GM12878 (cell line): ENCODE measurements around the gene TNFRSF11A. TPM values are rescaled to one million over a fixed set of nuclear protein-coding genes. Genes with fewer than 3 reads are reported as not detected.

Experiments used
- EED ChIP-seq: sonication (generic); IDR thresholded peaks from 2 replicates; pipeline ENCODE4 v1.6.1; 2016; ENCODE audit warnings: antibody characterized with exemption, low read depth
- FOXK2 ChIP-seq: fragments of 450-650 bp; IDR thresholded peaks from 2 replicates; pipeline ENCODE4 v1.6.1; 2017; ENCODE audit warnings: mild to moderate bottlenecking, moderate library complexity
- IRF4 ChIP-seq: IDR thresholded peaks from 2 replicates; pipeline ENCODE4 v1.6.1; 2011; ENCODE audit warnings: low read depth, low read length
- KDM1A ChIP-seq: fragments of 200-600 bp; sonication (generic); IDR thresholded peaks from 2 replicates; pipeline ENCODE4 v1.6.1; 2016; ENCODE audit warnings: borderline replicate concordance
- NRF1 ChIP-seq: conservative IDR thresholded peaks from 2 replicates; pipeline ENCODE4 v1.6.1; 2011; ENCODE audit warnings: mild to moderate bottlenecking, low read depth, low read length, improper control_type of control experiment
- PAX8 ChIP-seq: fragments of 450-650 bp; IDR thresholded peaks from 2 replicates; pipeline ENCODE4 v1.6.1; 2017; ENCODE audit warnings: mild to moderate bottlenecking, moderate library complexity
- POLR2AphosphoS2 ChIP-seq: IDR thresholded peaks from 2 replicates; pipeline ENCODE4 v1.6.1; 2011; ENCODE audit warnings: low read depth, mild to moderate bottlenecking, low read length, improper control_type of control experiment, moderate library complexity
- RBBP5 ChIP-seq: fragments of 200-600 bp; sonication (generic); conservative IDR thresholded peaks from 2 replicates; pipeline ENCODE4 v1.6.1; 2016
- STAT3 ChIP-seq: IDR thresholded peaks from 2 replicates; pipeline ENCODE4 v1.6.1; 2011; ENCODE audit warnings: low read depth, low read length, improper control_type of control experiment
- ZBED1 ChIP-seq: IDR thresholded peaks from 2 replicates; pipeline ENCODE4 v1.6.1; 2016; ENCODE audit warnings: borderline replicate concordance
- polyA plus RNA-seq, 11 experiments: library from polyadenylated mRNA; depleted of rRNA in 4 of 11; unstranded in 6 of 11; stranded (reverse) in 5 of 11; fragments of >200 nt; fragmentation: Nextera tagmentation in 4 of 11; fragmentation: Illumina TruSeq in 1 of 11; extraction: Ambion mirVana in 4 of 11; extraction: Trizol in 1 of 11; gene quantifications; 1 replicate in 1 of 11; 2 replicates in 10 of 11; pipeline versions ENCODE4 v1.2.1 to v1.2.3, GENCODE V29; 2011 to 2016; ENCODE audit warnings: inconsistent platforms in 2 of 11, missing spikeins in 2 of 11, low read depth in 1 of 11
- total RNA-seq, 4 experiments: library from RNA; depleted of rRNA in 3 of 4; stranded (reverse); fragments of >200 nt in 3 of 4; fragmentation: Illumina TruSeq in 1 of 4; extraction: Trizol in 1 of 4; gene quantifications; 2 replicates each; pipeline versions ENCODE4 v1.2.1 to v1.2.3, GENCODE V29; 2013 to 2021
- TF ChIP-seq, protein P1 (sequence below): fragments of 450-650 bp; formaldehyde crosslinking; IDR thresholded peaks from 2 replicates; pipeline ENCODE4 v1.4.0; 2022; ENCODE audit warnings: mild to moderate bottlenecking, moderate library complexity
- TF ChIP-seq, protein P2 (sequence below): fragments of 450-650 bp; IDR thresholded peaks from 2 replicates; pipeline ENCODE4 v1.6.1; 2017; ENCODE audit warnings: antibody characterized with exemption, mild to moderate bottlenecking, moderate library complexity

Gene TNFRSF11A
- total and polyA plus RNA-seq, 10 of the 15 experiments (the other 5 are each of a cell fraction or from before 2014, with no cell fraction given), result 0.07 to 4.0 (median 0.23) TPM

DNA sequence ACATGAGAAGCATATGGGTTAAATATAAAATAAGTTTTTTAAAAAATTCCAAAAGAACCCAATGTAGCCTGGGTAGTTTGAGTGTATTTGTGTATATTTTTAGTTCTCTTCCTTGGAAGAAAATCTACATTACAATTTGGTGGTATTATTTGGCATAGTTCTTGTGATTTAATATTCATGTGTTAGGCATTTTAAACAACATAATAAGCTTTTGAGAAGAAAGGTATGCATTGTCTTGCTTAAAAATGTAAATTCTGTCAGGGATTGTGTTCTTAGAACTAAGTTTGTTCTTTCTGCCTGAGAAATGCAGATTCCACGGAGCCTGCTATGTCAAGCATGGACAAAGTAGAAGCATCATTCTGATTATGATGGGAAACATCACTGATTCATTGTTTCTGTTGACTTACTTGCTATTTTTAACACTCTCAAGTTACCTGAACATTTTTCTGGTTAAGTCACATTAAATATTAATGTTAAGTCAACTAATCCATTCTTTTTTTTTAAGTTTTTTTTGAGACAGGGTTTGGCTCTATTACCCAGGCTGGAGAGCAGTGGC, 49.4 kb downstream of the TNFRSF11A start (continued):
- TF ChIP-seq NRF1, result no peak
- no peak for TF ChIP-seq ZBED1
- no peak for TF ChIP-seq POLR2AphosphoS2
- TF ChIP-seq PAX8, result no peak
- TF ChIP-seq, protein P1, sequence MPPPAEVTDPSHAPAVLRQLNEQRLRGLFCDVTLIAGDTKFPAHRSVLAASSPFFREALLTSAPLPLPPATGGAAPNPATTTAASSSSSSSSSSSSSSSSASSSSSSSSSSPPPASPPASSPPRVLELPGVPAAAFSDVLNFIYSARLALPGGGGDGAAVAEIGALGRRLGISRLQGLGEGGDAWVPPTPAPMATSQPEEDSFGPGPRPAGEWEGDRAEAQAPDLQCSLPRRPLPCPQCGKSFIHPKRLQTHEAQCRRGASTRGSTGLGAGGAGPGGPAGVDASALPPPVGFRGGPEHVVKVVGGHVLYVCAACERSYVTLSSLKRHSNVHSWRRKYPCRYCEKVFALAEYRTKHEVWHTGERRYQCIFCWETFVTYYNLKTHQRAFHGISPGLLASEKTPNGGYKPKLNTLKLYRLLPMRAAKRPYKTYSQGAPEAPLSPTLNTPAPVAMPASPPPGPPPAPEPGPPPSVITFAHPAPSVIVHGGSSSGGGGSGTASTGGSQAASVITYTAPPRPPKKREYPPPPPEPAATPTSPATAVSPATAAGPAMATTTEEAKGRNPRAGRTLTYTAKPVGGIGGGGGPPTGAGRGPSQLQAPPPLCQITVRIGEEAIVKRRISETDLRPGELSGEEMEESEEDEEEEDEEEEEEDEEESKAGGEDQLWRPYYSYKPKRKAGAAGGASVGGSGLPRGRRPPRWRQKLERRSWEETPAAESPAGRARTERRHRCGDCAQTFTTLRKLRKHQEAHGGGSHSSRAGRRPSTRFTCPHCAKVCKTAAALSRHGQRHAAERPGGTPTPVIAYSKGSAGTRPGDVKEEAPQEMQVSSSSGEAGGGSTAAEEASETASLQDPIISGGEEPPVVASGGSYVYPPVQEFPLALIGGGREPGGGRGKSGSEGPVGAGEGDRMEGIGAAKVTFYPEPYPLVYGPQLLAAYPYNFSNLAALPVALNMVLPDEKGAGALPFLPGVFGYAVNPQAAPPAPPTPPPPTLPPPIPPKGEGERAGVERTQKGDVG (CRISPR knock-in tag), result no peak
- TF ChIP-seq EED, result no peak
- TF ChIP-seq, protein P2, sequence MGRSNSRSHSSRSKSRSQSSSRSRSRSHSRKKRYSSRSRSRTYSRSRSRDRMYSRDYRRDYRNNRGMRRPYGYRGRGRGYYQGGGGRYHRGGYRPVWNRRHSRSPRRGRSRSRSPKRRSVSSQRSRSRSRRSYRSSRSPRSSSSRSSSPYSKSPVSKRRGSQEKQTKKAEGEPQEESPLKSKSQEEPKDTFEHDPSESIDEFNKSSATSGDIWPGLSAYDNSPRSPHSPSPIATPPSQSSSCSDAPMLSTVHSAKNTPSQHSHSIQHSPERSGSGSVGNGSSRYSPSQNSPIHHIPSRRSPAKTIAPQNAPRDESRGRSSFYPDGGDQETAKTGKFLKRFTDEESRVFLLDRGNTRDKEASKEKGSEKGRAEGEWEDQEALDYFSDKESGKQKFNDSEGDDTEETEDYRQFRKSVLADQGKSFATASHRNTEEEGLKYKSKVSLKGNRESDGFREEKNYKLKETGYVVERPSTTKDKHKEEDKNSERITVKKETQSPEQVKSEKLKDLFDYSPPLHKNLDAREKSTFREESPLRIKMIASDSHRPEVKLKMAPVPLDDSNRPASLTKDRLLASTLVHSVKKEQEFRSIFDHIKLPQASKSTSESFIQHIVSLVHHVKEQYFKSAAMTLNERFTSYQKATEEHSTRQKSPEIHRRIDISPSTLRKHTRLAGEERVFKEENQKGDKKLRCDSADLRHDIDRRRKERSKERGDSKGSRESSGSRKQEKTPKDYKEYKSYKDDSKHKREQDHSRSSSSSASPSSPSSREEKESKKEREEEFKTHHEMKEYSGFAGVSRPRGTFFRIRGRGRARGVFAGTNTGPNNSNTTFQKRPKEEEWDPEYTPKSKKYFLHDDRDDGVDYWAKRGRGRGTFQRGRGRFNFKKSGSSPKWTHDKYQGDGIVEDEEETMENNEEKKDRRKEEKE, result no peak
- TF ChIP-seq KDM1A, result no peak
- TF ChIP-seq IRF4, result no peak
- no peak for TF ChIP-seq RBBP5
- TF ChIP-seq STAT3, result no peak
- no peak for TF ChIP-seq FOXK2
- TF ChIP-seq, all 136 proteins: peak for 0
